K562 (cell line): Measurements from ENCODE around the gene CEACAM20. TPM values are rescaled to one million over a fixed set of nuclear protein-coding genes. Genes with fewer than 3 reads are reported as not detected.

ENCODE experiments used
- ATAC-seq: fragments of 200-7000 bp; cut with Tn5 transposase; 3 replicates; pipeline ENCODE4 v1.9.1; 2020; ENCODE audit warnings: moderate library complexity
- BruUV-seq: library from RNA; stranded (reverse); fragments of 400-500 nt; replicated peaks from 2 replicates; lab custom pipeline; 2021; lab: Mats Ljungman, UMichigan
- CTCF ChIA-PET: fragments of 300-600 bp; formaldehyde crosslinking; extraction: SDS; loops from one replicate; lab custom pipeline; 2021; ENCODE audit warnings: low intra/inter-chr PET ratio; lab: Yijun Ruan, JAX
- POLR2A ChIA-PET: fragments of 300-600, 350-650 bp; sonication (Branson Sonifier 250); formaldehyde crosslinking; extraction: SDS; loops from one replicate; lab custom pipeline; 2021; ENCODE audit warnings: antibody characterized with exemption, inconsistent platforms; lab: Yijun Ruan, JAX
- DNase-seq, 4 experiments: peaks; one replicate each; pipeline versions ENCODE4 v3.0.0 to v3.0.0-alpha.2; 2011 to 2018; ENCODE audit warnings: low spot score in 3 of 4, mixed read lengths in 3 of 4; ENCODE audit errors: extremely low read depth in 1 of 4
- FAIRE-seq: peaks from 2 replicates; lab custom pipeline; 2011; peaks lifted over from hg19 to GRCh38; lab: Jason Lieb, UNC
- H2AFZ ChIP-seq: 2 replicates; pipeline ENCODE4 v1.6.0; 2011; ENCODE audit warnings: low read depth, low read length, control low read depth, inconsistent platforms
- H3K27ac ChIP-seq: fragments of 200-600 bp; 3 replicates; pipeline ENCODE4 v1.8.0; 2011; ENCODE audit warnings: low read depth, mild to moderate bottlenecking, control low read depth, inconsistent platforms, low read length, moderate library complexity, mixed read lengths; ENCODE audit errors: extremely low read depth
- H3K27me3 ChIP-seq, 2 experiments: fragments of 300-600 bp in 1 of 2; 2 replicates in 1 of 2; 3 replicates in 1 of 2; pipeline versions ENCODE4 v1.6.0 to v1.8.0; 2011; ENCODE audit warnings: inconsistent platforms in 2 of 2, low read length in 2 of 2, mild to moderate bottlenecking in 1 of 2, mixed read lengths in 1 of 2, moderate library complexity in 1 of 2; ENCODE audit not compliant: control insufficient read depth in 2 of 2, insufficient read depth in 2 of 2
- H3K36me3 ChIP-seq: fragments of 300-600 bp; 3 replicates; pipeline ENCODE4 v1.8.0; 2011; ENCODE audit warnings: mild to moderate bottlenecking, low read length, inconsistent platforms; ENCODE audit not compliant: control insufficient read depth, insufficient read depth
- H3K4me1 ChIP-seq, 2 experiments: fragments of 200-600 bp in 1 of 2; replicated peaks in 1 of 2; 2 replicates in 1 of 2; 3 replicates in 1 of 2; pipeline versions ENCODE4 v1.5.1 to v1.8.0; 2011; ENCODE audit warnings: inconsistent platforms in 2 of 2, low read length in 2 of 2, mild to moderate bottlenecking in 1 of 2, mixed read lengths in 1 of 2, moderate library complexity in 1 of 2; ENCODE audit not compliant: control insufficient read depth in 2 of 2, insufficient read depth in 2 of 2
- H3K4me2 ChIP-seq: 2 replicates; pipeline ENCODE4 v1.6.1; 2011; ENCODE audit warnings: low read length, control low read depth, inconsistent platforms, mixed read lengths; ENCODE audit not compliant: insufficient read depth
- H3K4me3 ChIP-seq: fragments of 200-600 bp; sonication (generic), shearing (Covaris generic); 2 replicates; pipeline ENCODE4 v1.5.1; 2016; ENCODE audit warnings: control low read depth, inconsistent platforms
- H3K79me2 ChIP-seq: fragments of 200-600 bp; 3 replicates; pipeline ENCODE4 v1.8.0; 2011; ENCODE audit warnings: low read length, inconsistent platforms; ENCODE audit not compliant: control insufficient read depth, insufficient read depth
- H3K9ac ChIP-seq, 2 experiments: 2 replicates each; pipeline versions ENCODE4 v1.6.0 to v1.6.1; 2011; ENCODE audit warnings: low read depth in 2 of 2, low read length in 2 of 2, control low read depth in 1 of 2, inconsistent platforms in 1 of 2, mild to moderate bottlenecking in 1 of 2, mixed read lengths in 1 of 2; ENCODE audit not compliant: insufficient read depth in 1 of 2
- H3K9me1 ChIP-seq: one replicate; pipeline ENCODE4 v1.6.0; 2011; ENCODE audit warnings: inconsistent platforms, mild to moderate bottlenecking, low read length, moderate library complexity; ENCODE audit not compliant: control insufficient read depth, insufficient read depth
- H3K9me3 ChIP-seq: replicated peaks from 2 replicates; pipeline ENCODE4 v1.5.1; 2011; ENCODE audit warnings: low read depth, low read length, inconsistent platforms; ENCODE audit not compliant: control insufficient read depth, insufficient read depth
- H4K20me1 ChIP-seq: replicated peaks from 2 replicates; pipeline ENCODE4 v1.6.1; 2011; ENCODE audit warnings: low read length, inconsistent platforms, mixed read lengths; ENCODE audit not compliant: control insufficient read depth, insufficient read depth
- FOXM1 ChIP-seq, 2 experiments: fragments of 450-650 bp in 1 of 2; sonication (generic) in 1 of 2; formaldehyde crosslinking in 1 of 2; IDR thresholded peaks; 2 replicates each; pipeline versions ENCODE4 v1.6.1 to v1.9.0; 2017 to 2022; ENCODE audit warnings: low read depth in 2 of 2, mild to moderate bottlenecking in 2 of 2, missing genetic modification reagents in 1 of 2, moderate library complexity in 1 of 2
- FOXP1 ChIP-seq: sonication (generic); formaldehyde crosslinking; IDR thresholded peaks from 2 replicates; pipeline ENCODE4 v1.8.0; 2022; ENCODE audit warnings: mild to moderate bottlenecking, missing genetic modification reagents
- HOMEZ ChIP-seq: fragments of 250-450 bp; sonication (Bioruptor Pico); IDR thresholded peaks from 2 replicates; pipeline ENCODE4 v1.4.0; 2020; ENCODE audit warnings: mild to moderate bottlenecking, moderate library complexity
- HOXB6 ChIP-seq: fragments of 250-450 bp; sonication (Bioruptor Pico); IDR thresholded peaks from 2 replicates; pipeline ENCODE4 v1.5.1; 2022; ENCODE audit warnings: mild to moderate bottlenecking, borderline replicate concordance
- KDM1A ChIP-seq, 2 experiments: fragments of 450-650 bp; IDR thresholded peaks; 2 replicates each; pipeline ENCODE4 v1.6.1; 2016; ENCODE audit warnings: mild to moderate bottlenecking in 2 of 2
- POLR2B ChIP-seq: fragments of 450-650 bp; IDR thresholded peaks from 2 replicates; pipeline ENCODE4 v1.6.1; 2018; ENCODE audit warnings: low read depth; ENCODE audit not compliant: partially characterized antibody
- RBM25 ChIP-seq: fragments of 200-400 bp; formaldehyde crosslinking; IDR thresholded peaks from 2 replicates; pipeline ENCODE4 v1.6.1; 2018; ENCODE audit warnings: low read length, low read depth, moderate library complexity; ENCODE audit not compliant: severe bottlenecking
- RCOR1 ChIP-seq, 2 experiments: IDR thresholded peaks; 2 replicates each; pipeline ENCODE4 v1.6.1; 2012; ENCODE audit warnings: low read depth in 2 of 2, low read length in 2 of 2, borderline replicate concordance in 1 of 2, improper control_type of control experiment in 1 of 2
- SPI1 ChIP-seq: IDR thresholded peaks from 2 replicates; pipeline ENCODE4 v1.6.1; 2011; ENCODE audit warnings: low read depth, low read length, control low read depth, borderline replicate concordance
- TFAM ChIP-seq: fragments of 250-450 bp; sonication (Bioruptor Pico); conservative IDR thresholded peaks from 2 replicates; pipeline ENCODE4 v1.5.0; 2021; ENCODE audit warnings: mild to moderate bottlenecking, moderate library complexity
- ZNF134 ChIP-seq: fragments of 250-450 bp; sonication (Bioruptor Pico); conservative IDR thresholded peaks from 2 replicates; pipeline ENCODE4 v1.4.0; 2020
- ZNF57 ChIP-seq: fragments of 450-650 bp; formaldehyde crosslinking; IDR thresholded peaks from 2 replicates; pipeline ENCODE4 v1.4.0; 2020; ENCODE audit warnings: mild to moderate bottlenecking, moderate library complexity
- ZNF764 ChIP-seq: fragments of 250-450 bp; sonication (Bioruptor Pico); IDR thresholded peaks from 2 replicates; pipeline ENCODE4 v1.4.0; 2020; ENCODE audit warnings: low read depth, mild to moderate bottlenecking, moderate library complexity
- ZNF77 ChIP-seq: fragments of 250-450 bp; sonication (Bioruptor Pico); IDR thresholded peaks from 2 replicates; pipeline ENCODE4 v1.5.0; 2020
- WGBS: fragments of 100-300 bp; shearing (Covaris generic); methylation state at CpG from one replicate; pipeline ENCODE4 v1.1.6; 2016; ENCODE audit warnings: low coverage, mixed read lengths; ENCODE audit not compliant: insufficient coverage; ENCODE audit errors: missing lambda C conversion rate; 5-methylcytosine and 5-hydroxymethylcytosine counted together
- in situ Hi-C: fragments of 300-500 bp; cut with MboI; formaldehyde crosslinking; loops from 4 replicates; pipeline ENCODE4 v1.15.0; 2018; ENCODE audit warnings: inconsistent platforms, mixed read lengths
- intact Hi-C: fragments of 100-400 bp; cut with micrococcal nuclease; formaldehyde crosslinking; loops from 2 replicates; pipeline ENCODE4 v1.14.2; 2022
- polyA plus RNA-seq, 8 experiments: library from polyadenylated mRNA; depleted of rRNA in 4 of 8; stranded (reverse) in 5 of 8; unstranded in 3 of 8; fragments of >200 nt; fragmentation: Nextera tagmentation in 2 of 8; fragmentation: Illumina TruSeq in 1 of 8; extraction: Ambion mirVana in 2 of 8; extraction: Trizol in 1 of 8; gene quantifications; 2 replicates each; pipeline versions ENCODE4 v1.2.1 to v1.2.3, GENCODE V29; 2011 to 2014; ENCODE audit warnings: inconsistent platforms in 1 of 8, missing spikeins in 1 of 8
- total RNA-seq, 7 experiments: library from RNA; depleted of rRNA in 6 of 7; stranded (reverse); fragments of >200 nt in 6 of 7; fragmentation: Illumina TruSeq in 2 of 7; extraction: Trizol in 2 of 7; gene quantifications; 2 replicates each; pipeline versions ENCODE4 v1.2.1 to v1.2.3, GENCODE V29; 2011 to 2021; ENCODE audit warnings: low replicate concordance in 1 of 7
- TF ChIP-seq, protein P1 (sequence below): fragments of 250-450 bp; sonication (Bioruptor Pico); IDR thresholded peaks from 2 replicates; pipeline ENCODE4 v1.4.0; 2020

CEACAM20 gene
- total and polyA plus RNA-seq, 9 of the 15 experiments (the other 6 are each of a cell fraction or from before 2014, with no cell fraction given), result not detected

- FAIRE-seq, result no peak
- WGBS, result 32% methylated on average over 2 of the region's 2 CpGs
- Histone ChIP-seq H3K9me1 (no peaks in the 10 kb centered on the region), H3K9me3 (no peaks in the 10 kb centered on the region), H3K36me3 (no peaks in the 10 kb centered on the region), H3K4me1 (peaks cover 9 to 15% of the 10 kb centered on the region in 2 experiments; a peak in 4 of 5 replicates), H3K4me3 (no peak overlapping the region), H3K79me2 (no peaks in the 10 kb centered on the region), H2AFZ (no peak overlapping the region), H3K4me2 (no peak overlapping the region), H3K9ac (no peak overlapping the region), H4K20me1 (no peaks in the 10 kb centered on the region), H3K27ac (peak overlapping the region; percentile 82; the same call in 1 of the 3 replicates), H3K27me3 (no peaks in the 10 kb centered on the region)
- CTCF ChIA-PET, result interaction anchor here (0.7 kb wide), 1 partner anchor 45 kb away, joined by 3 read pairs; no protein-coding TSS in a partner anchor
- POLR2A ChIA-PET, result interaction anchor here (0.6 to 1.0 kb wide), 2 partner anchors 137 to 219 kb away, joined by 3 read pairs; no protein-coding TSS in a partner anchor
- no peak for ATAC-seq
- DNase-seq, result no peak
- in situ Hi-C loops, result no loop called here
- no peak for TF ChIP-seq ZNF77 (CRISPR knock-in tag)
- TF ChIP-seq RBM25, result peak; percentile 38
- peak; percentile 81 for TF ChIP-seq SPI1
- TF ChIP-seq FOXP1 (CRISPR knock-in tag), result no peak
- TF ChIP-seq ZNF134 (CRISPR knock-in tag), result peak; percentile 99
- no peak for TF ChIP-seq ZNF57 (CRISPR knock-in tag)
- peak; percentile 42 to 61; a peak in 1 of 4 replicates for TF ChIP-seq KDM1A (IDR thresholded peaks at IDR 0.05)
- TF ChIP-seq FOXM1 (IDR thresholded peaks at IDR 0.05; ENCODE audit: low read depth), result peak; percentile 68
- TF ChIP-seq FOXM1 (CRISPR knock-in tag; IDR thresholded peaks at IDR 0.05; ENCODE audit: low read depth), result no peak
- TF ChIP-seq HOXB6 (CRISPR knock-in tag), result no peak
- TF ChIP-seq TFAM, result no peak
- TF ChIP-seq HOMEZ (CRISPR knock-in tag), result no peak
- no peak for TF ChIP-seq ZNF764 (CRISPR knock-in tag)
- TF ChIP-seq, protein P1, sequence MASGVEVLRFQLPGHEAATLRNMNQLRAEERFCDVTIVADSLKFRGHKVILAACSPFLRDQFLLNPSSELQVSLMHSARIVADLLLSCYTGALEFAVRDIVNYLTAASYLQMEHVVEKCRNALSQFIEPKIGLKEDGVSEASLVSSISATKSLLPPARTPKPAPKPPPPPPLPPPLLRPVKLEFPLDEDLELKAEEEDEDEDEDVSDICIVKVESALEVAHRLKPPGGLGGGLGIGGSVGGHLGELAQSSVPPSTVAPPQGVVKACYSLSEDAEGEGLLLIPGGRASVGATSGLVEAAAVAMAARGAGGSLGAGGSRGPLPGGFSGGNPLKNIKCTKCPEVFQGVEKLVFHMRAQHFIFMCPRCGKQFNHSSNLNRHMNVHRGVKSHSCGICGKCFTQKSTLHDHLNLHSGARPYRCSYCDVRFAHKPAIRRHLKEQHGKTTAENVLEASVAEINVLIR (CRISPR knock-in tag), result no peak
- no peak for TF ChIP-seq POLR2B
- TF ChIP-seq RCOR1 (IDR thresholded peaks at IDR 0.05; ENCODE audit: borderline replicate concordance in 1 of 2, low read depth in 2 of 2, low read length in 2 of 2), result 0 out of 4 replicates have a peak, but pooled peaks of 1 of the 2 experiments have one; percentile 25
- intact Hi-C loops, result no loop called here
- no TSS peak for BruUV-seq
These were observed 25.3 kb upstream of the CEACAM20 start for GRCh38 chr19:44554641-44555246.
